GM12892 (cell line): ENCODE data around the gene SLC4A3.

ENCODE experiments used
- POLR2A ChIP-seq: IDR thresholded peaks from 2 replicates; pipeline ENCODE4 v1.6.1; 2011; ENCODE audit warnings: low read depth, low read length, control low read depth
- POLR2AphosphoS5 ChIP-seq: IDR thresholded peaks from 2 replicates; pipeline ENCODE4 v1.6.1; 2011; ENCODE audit warnings: low read depth, low read length, control low read depth
- TAF1 ChIP-seq: IDR thresholded peaks from 2 replicates; pipeline ENCODE4 v1.6.1; 2011; ENCODE audit warnings: low read depth, mild to moderate bottlenecking, control low read depth, low read length, borderline replicate concordance

- TF ChIP-seq TAF1, result no peak
- no peak for TF ChIP-seq POLR2A
- no peak for TF ChIP-seq POLR2AphosphoS5
Observed at GRCh38 chr2:219644801-219645480, 17.5 kb downstream of the SLC4A3 start.
